Upper lobe of left lung (tissue), 6 donors: ENCODE measurements around the gene MACROD2. TPM values are rescaled to one million over a fixed set of nuclear protein-coding genes. Genes with fewer than 3 reads are reported as not detected.

Source experiments
- ATAC-seq, 2 donors: fragments of 200-7000 bp; cut with Tn5 transposase; one replicate each; pipeline ENCODE4 v1.9.1; 2022; ENCODE audit warnings: mild to moderate bottlenecking in 2 of 2, moderate library complexity in 2 of 2; ENCODE audit not compliant: low FRiP score in 2 of 2
- DNase-seq, 2 donors: peaks; one replicate each; pipeline ENCODE4 v3.0.0-alpha.2; 2019 to 2020
- H3K27ac ChIP-seq, 4 donors: fragments of 200-600 bp; sonication (generic); one replicate each; pipeline ENCODE4 v1.5.1; 2016 to 2019
- H3K27me3 ChIP-seq, 4 donors: fragments of 200-600 bp; sonication (generic); one replicate each; pipeline ENCODE4 v1.5.1; 2017 to 2019
- H3K36me3 ChIP-seq, 4 donors: fragments of 200-600 bp; sonication (generic); one replicate each; pipeline ENCODE4 v1.5.1; 2016 to 2019
- H3K4me1 ChIP-seq, 4 donors: fragments of 200-600 bp; sonication (generic); one replicate each; pipeline ENCODE4 v1.5.1; 2018 to 2019
- H3K4me3 ChIP-seq, 4 donors: fragments of 200-600 bp; sonication (generic); one replicate each; pipeline ENCODE4 v1.5.1; 2017 to 2019; ENCODE audit warnings: mild to moderate bottlenecking in 2 of 4, moderate library complexity in 1 of 4
- H3K9me3 ChIP-seq, 4 donors: fragments of 200-600 bp; sonication (generic); one replicate each; pipeline ENCODE4 v1.5.1; 2018 to 2019
- CTCF ChIP-seq, 6 experiments: fragments of 450-650 bp in 4 of 6; fragments of 200-600 bp in 2 of 6; sonication (generic) in 2 of 6; IDR thresholded peaks; one replicate each; pipeline ENCODE4 v1.5.1; 2016 to 2019; ENCODE audit warnings: antibody characterized with exemption in 6 of 6
- EP300 ChIP-seq, 4 donors: sonication (generic); formaldehyde crosslinking; IDR thresholded peaks; one replicate each; pipeline ENCODE4 v1.5.1; 2017; ENCODE audit warnings: antibody characterized with exemption in 4 of 4, control low read depth in 2 of 4
- POLR2A ChIP-seq, 4 donors: fragments of 450-650 bp; IDR thresholded peaks; one replicate each; pipeline ENCODE4 v1.5.1; 2016 to 2017; ENCODE audit warnings: antibody characterized with exemption in 4 of 4, mild to moderate bottlenecking in 2 of 4
- POLR2AphosphoS5 ChIP-seq, 2 donors: sonication (generic); formaldehyde crosslinking; IDR thresholded peaks; one replicate each; pipeline ENCODE4 v1.5.1; 2017; ENCODE audit warnings: antibody characterized with exemption in 2 of 2
- WGBS, 2 donors: methylation state at CpG; one replicate each; pipeline ENCODE4 v1.1.5; 2017 to 2018; 5-methylcytosine and 5-hydroxymethylcytosine counted together
- total RNA-seq, 6 donors: library from RNA; depleted of rRNA in 4 of 6; stranded (reverse); fragments of >200 nt in 4 of 6; gene quantifications; one replicate each; pipeline versions ENCODE4 v1.1.0 to v1.2.1, GENCODE V29; 2016 to 2021
- donor health status: DM: no; HTN: no; CAD: no; lungs with moderate emphysema.
- donor health status: DM: no; HTN: yes; CAD: no; lungs with severe emphysema.

MACROD2 gene
- total RNA-seq, 6 donors from 2014 or later = 20.7 to 84.3 (median 36.3) TPM

- no peaks in the 10 kb centered on the region for H3K36me3 ChIP-seq
- peak in 1 of 2 donors; percentile 19 for ATAC-seq
- H3K27me3 ChIP-seq = no peaks in the 10 kb centered on the region
- DNase-seq = peak in 1 of 2 donors; percentile 27
- peak overlapping the region in 3 of 4 donors; percentile 36 to 56 (median 53) for H3K27ac ChIP-seq
- no peak overlapping the region for H3K4me3 ChIP-seq
- H3K4me1 ChIP-seq = peaks cover 0 to 17% (median 3%) of the 10 kb centered on the region in 4 donors
- TF ChIP-seq EP300 (IDR thresholded peaks at IDR 0.05) (peak in 1 of 4 donors; percentile 75), POLR2AphosphoS5 (IDR thresholded peaks at IDR 0.05) (no peak)
- H3K9me3 ChIP-seq = no peaks in the 10 kb centered on the region
- WGBS, 2 donors = 61 to 73% methylated on average over 2 of the region's 2 CpGs
These were observed 788.5 kb downstream of the MACROD2 start for GRCh38 chr20:14783766-14784165.

GRCh38 chr20:14785065-14785743, 789.9 kb downstream of the MACROD2 start:
- no peaks in the 10 kb centered on the region for H3K9me3 ChIP-seq
- no peak for DNase-seq
- H3K27ac ChIP-seq = peak overlapping the region in 1 of 4 donors; percentile 12
- no peak overlapping the region for H3K4me3 ChIP-seq
- peaks cover 0 to 17% (median 3%) of the 10 kb centered on the region in 4 donors for H3K4me1 ChIP-seq
- no peak for TF ChIP-seq EP300 (IDR thresholded peaks at IDR 0.05)
- no peak for TF ChIP-seq CTCF (IDR thresholded peaks at IDR 0.05)
- TF ChIP-seq POLR2AphosphoS5 (IDR thresholded peaks at IDR 0.05) = no peak
- no peak for TF ChIP-seq POLR2A (IDR thresholded peaks at IDR 0.05)
- H3K36me3 ChIP-seq = no peaks in the 10 kb centered on the region
- WGBS, 2 donors = 65 to 66% methylated on average over 3 of the region's 3 CpGs
- ATAC-seq = no peak
- no peaks in the 10 kb centered on the region for H3K27me3 ChIP-seq

- Histone ChIP-seq H3K4me1 (peaks cover 0 to 4% (median under 1%) of the 10 kb centered on the region in 4 donors), H3K4me3 (no peak overlapping the region), H3K36me3 (no peaks in the 10 kb centered on the region), H3K9me3 (no peaks in the 10 kb centered on the region), H3K27me3 (no peaks in the 10 kb centered on the region), H3K27ac (no peak overlapping the region)
- ATAC-seq = no peak
- no peak for DNase-seq
- WGBS, 2 donors = 91 to 95% methylated on average over 2 of the region's 2 CpGs
- TF ChIP-seq CTCF (IDR thresholded peaks at IDR 0.05) = no peak
- no peak for TF ChIP-seq POLR2AphosphoS5 (IDR thresholded peaks at IDR 0.05)
- TF ChIP-seq EP300 (IDR thresholded peaks at IDR 0.05) = no peak
- TF ChIP-seq POLR2A (IDR thresholded peaks at IDR 0.05) = no peak
These were observed 794.9 kb downstream of the MACROD2 start for GRCh38 chr20:14790190-14790589.

GRCh38 chr20:14790771-14791620, 795.7 kb downstream of the MACROD2 start:
- no peaks in the 10 kb centered on the region for H3K4me1 ChIP-seq
- 61 to 66% methylated on average over 10 of the region's 10 CpGs for WGBS, 2 donors
- H3K27ac ChIP-seq = no peak overlapping the region
- no peaks in the 10 kb centered on the region for H3K27me3 ChIP-seq
- no peaks in the 10 kb centered on the region for H3K36me3 ChIP-seq
- DNase-seq (no peak), ATAC-seq (no peak)
- H3K4me3 ChIP-seq = no peak overlapping the region
- H3K9me3 ChIP-seq = no peaks in the 10 kb centered on the region
- no peak for TF ChIP-seq CTCF (IDR thresholded peaks at IDR 0.05)
- TF ChIP-seq POLR2A (IDR thresholded peaks at IDR 0.05) = no peak
- TF ChIP-seq EP300 (IDR thresholded peaks at IDR 0.05) = no peak
- TF ChIP-seq POLR2AphosphoS5 (IDR thresholded peaks at IDR 0.05) = no peak

GRCh38 chr20:14792915-14793314, 797.6 kb downstream of the MACROD2 start:
- no peaks in the 10 kb centered on the region for H3K36me3 ChIP-seq
- ATAC-seq (no peak), DNase-seq (no peak)
- H3K27me3 ChIP-seq = no peaks in the 10 kb centered on the region
- H3K27ac ChIP-seq = no peak overlapping the region
- no peaks in the 10 kb centered on the region for H3K9me3 ChIP-seq
- WGBS, 2 donors = 95 to 97% methylated on average over 1 of the region's 1 CpG
- TF ChIP-seq POLR2AphosphoS5 (IDR thresholded peaks at IDR 0.05) (no peak), CTCF (IDR thresholded peaks at IDR 0.05) (no peak), EP300 (IDR thresholded peaks at IDR 0.05) (no peak), POLR2A (IDR thresholded peaks at IDR 0.05) (no peak)
- no peak overlapping the region for H3K4me3 ChIP-seq
- H3K4me1 ChIP-seq = no peaks in the 10 kb centered on the region
